Neural cell (in vitro differentiated cells): Measurements from ENCODE around the gene GALNT2. TPM values are rescaled to one million over a fixed set of nuclear protein-coding genes. Genes with fewer than 3 reads are reported as not detected.

ENCODE experiments used
- H2AFZ ChIP-seq: fragments of 200-600, 300-800 bp; sonication (generic), shearing (Covaris generic); 2 replicates; pipeline ENCODE4 v1.6.0; 2014; ENCODE audit warnings: low read depth, mild to moderate bottlenecking, antibody characterized with exemption, low read length, moderate library complexity
- H3F3A ChIP-seq: fragments of 200-600 bp; shearing (Covaris generic); 2 replicates; pipeline ENCODE4 v1.6.1; 2016; ENCODE audit warnings: mild to moderate bottlenecking, moderate library complexity, mixed read lengths, antibody characterized with exemption, low read length; ENCODE audit not compliant: insufficient read depth, poor library complexity, severe bottlenecking
- H3K27ac ChIP-seq: fragments of 200-600, 300-800 bp; sonication (generic), shearing (Covaris generic); 2 replicates; pipeline ENCODE4 v1.5.1; 2014; ENCODE audit warnings: mild to moderate bottlenecking, low read length, moderate library complexity
- H3K27me3 ChIP-seq: fragments of 300-800, 200-600 bp; sonication (generic), shearing (Covaris generic); 2 replicates; pipeline ENCODE4 v1.6.0; 2014; ENCODE audit warnings: mild to moderate bottlenecking, low read depth, low read length, moderate library complexity; ENCODE audit not compliant: insufficient read depth
- H3K36me3 ChIP-seq: fragments of 300-800, 200-600 bp; sonication (generic), shearing (Covaris generic); 2 replicates; pipeline ENCODE4 v1.5.1; 2014; ENCODE audit warnings: mild to moderate bottlenecking, antibody characterized with exemption, low read length, moderate library complexity; ENCODE audit not compliant: insufficient read depth
- H3K4me2 ChIP-seq: fragments of 300-800, 200-600 bp; sonication (generic), shearing (Covaris generic); 2 replicates; pipeline ENCODE4 v1.6.0; 2014; ENCODE audit warnings: mild to moderate bottlenecking, low read length
- H3K4me3 ChIP-seq: fragments of 300-800, 200-600 bp; sonication (generic), shearing (Covaris generic); 2 replicates; pipeline ENCODE4 v1.5.1; 2014; ENCODE audit warnings: mild to moderate bottlenecking, low read length, moderate library complexity
- H3K79me2 ChIP-seq: fragments of 200-600 bp; shearing (Covaris generic); replicated peaks from 2 replicates; pipeline ENCODE4 v1.6.0; 2014; ENCODE audit warnings: mild to moderate bottlenecking, low read length, moderate library complexity; ENCODE audit not compliant: insufficient read depth
- H3K9ac ChIP-seq: fragments of 300-800, 200-600 bp; sonication (generic), shearing (Covaris generic); 2 replicates; pipeline ENCODE4 v1.6.1; 2016; ENCODE audit warnings: mild to moderate bottlenecking, low read length, mixed read lengths
- H3K9me2 ChIP-seq: fragments of 200-600 bp; shearing (Covaris generic); 2 replicates; pipeline ENCODE4 v1.6.1; 2016; ENCODE audit warnings: mild to moderate bottlenecking, low read length, mixed read lengths; ENCODE audit not compliant: insufficient read depth
- H3K9me3 ChIP-seq: fragments of 200-600, 300-800 bp; sonication (generic), shearing (Covaris generic); 2 replicates; pipeline ENCODE4 v1.6.1; 2016; ENCODE audit warnings: mild to moderate bottlenecking, mixed run types, low read length, moderate library complexity, mixed read lengths
- H4K20me1 ChIP-seq: fragments of 200-600 bp; shearing (Covaris generic); 2 replicates; pipeline ENCODE4 v1.6.1; 2016; ENCODE audit warnings: mild to moderate bottlenecking, mixed run types; ENCODE audit not compliant: insufficient read depth
- EP300 ChIP-seq: fragments of 450-650 bp; conservative IDR thresholded peaks from 2 replicates; pipeline ENCODE4 v1.6.1; 2014; ENCODE audit warnings: antibody characterized with exemption, mild to moderate bottlenecking, moderate library complexity; ENCODE audit not compliant: poor library complexity, severe bottlenecking
- EZH2 ChIP-seq: fragments of 200-600, 300-800 bp; shearing (Covaris generic), sonication (generic); IDR thresholded peaks from 2 replicates; pipeline ENCODE4 v1.6.1; 2014; ENCODE audit warnings: antibody characterized with exemption, low read length, borderline replicate concordance, mild to moderate bottlenecking; ENCODE audit not compliant: insufficient read depth, poor library complexity, severe bottlenecking
- MXI1 ChIP-seq: fragments of 450-650 bp; conservative IDR thresholded peaks from 2 replicates; pipeline ENCODE4 v1.6.1; 2014; ENCODE audit warnings: antibody characterized with exemption, mild to moderate bottlenecking; ENCODE audit not compliant: poor library complexity, severe bottlenecking
- POLR2AphosphoS5 ChIP-seq: IDR thresholded peaks from 2 replicates; pipeline ENCODE4 v1.6.1; 2012
- RAD21 ChIP-seq: fragments of 450-650 bp; conservative IDR thresholded peaks from 2 replicates; pipeline ENCODE4 v1.6.1; 2014; ENCODE audit warnings: antibody characterized with exemption, mild to moderate bottlenecking, moderate library complexity
- SMC3 ChIP-seq: fragments of 450-650 bp; conservative IDR thresholded peaks from 2 replicates; pipeline ENCODE4 v1.6.1; 2014; ENCODE audit warnings: antibody characterized with exemption, mild to moderate bottlenecking, moderate library complexity; ENCODE audit not compliant: poor library complexity
- TAF1 ChIP-seq: IDR thresholded peaks from 2 replicates; pipeline ENCODE4 v1.6.1; 2012; ENCODE audit warnings: low read depth
- polyA plus RNA-seq: library from polyadenylated mRNA; depleted of rRNA; stranded (reverse); fragments of >200 nt; gene quantifications from 2 replicates; pipeline ENCODE4 v1.2.3, GENCODE V29; 2014
- TF ChIP-seq, protein P1 (sequence below): IDR thresholded peaks from 2 replicates; pipeline ENCODE4 v1.6.1; 2012; ENCODE audit warnings: borderline replicate concordance
- TF ChIP-seq, protein P2 (sequence below): fragments of 450-650 bp; IDR thresholded peaks from 2 replicates; pipeline ENCODE4 v1.5.1; 2014; ENCODE audit warnings: antibody characterized with exemption, mild to moderate bottlenecking, moderate library complexity; ENCODE audit not compliant: poor library complexity, severe bottlenecking

The GALNT2 gene
- polyA plus RNA-seq, 1 donor from 2014 or later, result 38.8 TPM

DNA sequence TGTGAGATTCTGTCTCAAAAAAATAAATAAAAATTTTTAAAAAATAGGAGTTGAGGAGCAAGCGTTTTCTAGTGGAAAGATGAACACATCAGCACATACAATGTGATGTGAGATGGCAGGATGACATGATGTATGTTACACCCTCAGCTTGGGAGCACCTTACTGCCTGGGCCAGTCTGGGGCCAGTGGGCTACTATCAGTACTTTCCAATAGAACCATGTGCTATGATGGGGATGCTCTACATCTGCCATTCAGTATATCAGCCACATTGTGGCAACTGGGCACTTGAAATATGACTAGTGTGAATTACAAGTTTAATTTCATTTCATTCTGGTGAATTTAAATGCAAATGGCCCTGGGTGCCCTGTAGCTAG lies 203.1 kb downstream of the GALNT2 start:
- Histone ChIP-seq H4K20me1 (no peaks in the 10 kb centered on the region), H3K27ac (no peak overlapping the region), H3K4me3 (no peak overlapping the region), H3K4me2 (no peak overlapping the region), H3K9ac (no peak overlapping the region), H3F3A (no peaks in the 10 kb centered on the region), H3K27me3 (no peaks in the 10 kb centered on the region), H3K79me2 (no peaks in the 10 kb centered on the region), H3K9me3 (no peaks in the 10 kb centered on the region), H3K36me3 (no peaks in the 10 kb centered on the region), H2AFZ (no peak overlapping the region), H3K9me2 (no peaks in the 10 kb centered on the region)
- TF ChIP-seq MXI1 (no peak), EZH2 (no peak), EP300 (no peak), POLR2AphosphoS5 (no peak), TAF1 (no peak)
- TF ChIP-seq, protein P1, sequence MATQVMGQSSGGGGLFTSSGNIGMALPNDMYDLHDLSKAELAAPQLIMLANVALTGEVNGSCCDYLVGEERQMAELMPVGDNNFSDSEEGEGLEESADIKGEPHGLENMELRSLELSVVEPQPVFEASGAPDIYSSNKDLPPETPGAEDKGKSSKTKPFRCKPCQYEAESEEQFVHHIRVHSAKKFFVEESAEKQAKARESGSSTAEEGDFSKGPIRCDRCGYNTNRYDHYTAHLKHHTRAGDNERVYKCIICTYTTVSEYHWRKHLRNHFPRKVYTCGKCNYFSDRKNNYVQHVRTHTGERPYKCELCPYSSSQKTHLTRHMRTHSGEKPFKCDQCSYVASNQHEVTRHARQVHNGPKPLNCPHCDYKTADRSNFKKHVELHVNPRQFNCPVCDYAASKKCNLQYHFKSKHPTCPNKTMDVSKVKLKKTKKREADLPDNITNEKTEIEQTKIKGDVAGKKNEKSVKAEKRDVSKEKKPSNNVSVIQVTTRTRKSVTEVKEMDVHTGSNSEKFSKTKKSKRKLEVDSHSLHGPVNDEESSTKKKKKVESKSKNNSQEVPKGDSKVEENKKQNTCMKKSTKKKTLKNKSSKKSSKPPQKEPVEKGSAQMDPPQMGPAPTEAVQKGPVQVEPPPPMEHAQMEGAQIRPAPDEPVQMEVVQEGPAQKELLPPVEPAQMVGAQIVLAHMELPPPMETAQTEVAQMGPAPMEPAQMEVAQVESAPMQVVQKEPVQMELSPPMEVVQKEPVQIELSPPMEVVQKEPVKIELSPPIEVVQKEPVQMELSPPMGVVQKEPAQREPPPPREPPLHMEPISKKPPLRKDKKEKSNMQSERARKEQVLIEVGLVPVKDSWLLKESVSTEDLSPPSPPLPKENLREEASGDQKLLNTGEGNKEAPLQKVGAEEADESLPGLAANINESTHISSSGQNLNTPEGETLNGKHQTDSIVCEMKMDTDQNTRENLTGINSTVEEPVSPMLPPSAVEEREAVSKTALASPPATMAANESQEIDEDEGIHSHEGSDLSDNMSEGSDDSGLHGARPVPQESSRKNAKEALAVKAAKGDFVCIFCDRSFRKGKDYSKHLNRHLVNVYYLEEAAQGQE, result no peak
- TF ChIP-seq, protein P2, sequence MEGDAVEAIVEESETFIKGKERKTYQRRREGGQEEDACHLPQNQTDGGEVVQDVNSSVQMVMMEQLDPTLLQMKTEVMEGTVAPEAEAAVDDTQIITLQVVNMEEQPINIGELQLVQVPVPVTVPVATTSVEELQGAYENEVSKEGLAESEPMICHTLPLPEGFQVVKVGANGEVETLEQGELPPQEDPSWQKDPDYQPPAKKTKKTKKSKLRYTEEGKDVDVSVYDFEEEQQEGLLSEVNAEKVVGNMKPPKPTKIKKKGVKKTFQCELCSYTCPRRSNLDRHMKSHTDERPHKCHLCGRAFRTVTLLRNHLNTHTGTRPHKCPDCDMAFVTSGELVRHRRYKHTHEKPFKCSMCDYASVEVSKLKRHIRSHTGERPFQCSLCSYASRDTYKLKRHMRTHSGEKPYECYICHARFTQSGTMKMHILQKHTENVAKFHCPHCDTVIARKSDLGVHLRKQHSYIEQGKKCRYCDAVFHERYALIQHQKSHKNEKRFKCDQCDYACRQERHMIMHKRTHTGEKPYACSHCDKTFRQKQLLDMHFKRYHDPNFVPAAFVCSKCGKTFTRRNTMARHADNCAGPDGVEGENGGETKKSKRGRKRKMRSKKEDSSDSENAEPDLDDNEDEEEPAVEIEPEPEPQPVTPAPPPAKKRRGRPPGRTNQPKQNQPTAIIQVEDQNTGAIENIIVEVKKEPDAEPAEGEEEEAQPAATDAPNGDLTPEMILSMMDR, result no peak

DNA sequence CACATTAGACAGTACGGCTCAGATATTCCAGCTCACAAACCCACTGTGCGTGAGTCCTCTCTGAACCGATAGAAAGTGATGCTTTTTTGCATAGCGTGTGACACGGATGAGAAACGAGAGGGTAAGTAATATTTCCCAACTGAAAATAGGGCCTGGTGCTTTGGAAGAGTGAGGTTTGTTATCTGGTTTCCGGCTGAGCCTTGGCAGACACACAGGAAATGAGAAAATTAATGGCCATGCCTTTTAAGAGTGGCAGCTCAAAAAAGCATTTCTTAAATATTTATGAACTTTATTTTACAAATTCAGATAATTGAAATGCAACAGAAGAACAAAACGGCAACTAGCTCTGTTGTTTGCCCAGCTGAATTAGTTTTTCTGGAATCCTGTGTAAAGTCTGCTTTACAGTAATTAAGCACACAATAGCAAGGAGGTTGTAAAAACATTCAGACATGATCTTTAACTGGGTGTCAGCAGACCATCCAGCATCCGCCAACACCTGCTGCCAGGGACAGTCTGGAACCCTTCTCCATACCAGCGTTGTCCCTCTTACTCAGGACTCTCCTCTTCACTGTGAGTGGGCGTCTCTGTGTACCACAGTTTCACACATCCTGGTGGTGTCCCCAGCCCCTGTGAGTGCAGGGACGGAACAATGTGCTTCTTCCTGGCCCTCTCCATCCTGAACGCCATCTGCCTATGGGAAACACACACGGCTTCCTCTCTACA lies 203.7 kb downstream of the GALNT2 start:
- Histone ChIP-seq H3K36me3 (no peaks in the 10 kb centered on the region), H3K27ac (no peak overlapping the region), H3K9ac (no peak overlapping the region), H4K20me1 (no peaks in the 10 kb centered on the region), H3K27me3 (no peaks in the 10 kb centered on the region), H3F3A (no peaks in the 10 kb centered on the region), H3K4me3 (no peak overlapping the region), H3K9me2 (no peaks in the 10 kb centered on the region), H2AFZ (no peak overlapping the region), H3K4me2 (no peak overlapping the region), H3K9me3 (no peaks in the 10 kb centered on the region), H3K79me2 (no peaks in the 10 kb centered on the region)
- TF ChIP-seq, protein P2, result no peak
- TF ChIP-seq TAF1 (no peak), EP300 (no peak), POLR2AphosphoS5 (no peak), MXI1 (no peak), SMC3 (no peak), RAD21 (no peak), EZH2 (no peak)
- TF ChIP-seq, protein P1, result no peak
